A673 (cell line): ENCODE results near the gene PIPOX.

Experiments used
- CTCF ChIP-seq: fragments of 300-800, 200-600 bp; sonication (generic); conservative IDR thresholded peaks from 2 replicates; pipeline ENCODE4 v1.5.1; 2017; ENCODE audit warnings: low read depth, mild to moderate bottlenecking, antibody characterized with exemption, low read length, moderate library complexity, mixed read lengths
- EZH2 ChIP-seq: fragments of 200-600 bp; sonication (generic); IDR thresholded peaks from 2 replicates; pipeline ENCODE4 v1.6.1; 2017; ENCODE audit warnings: borderline replicate concordance, low read depth, mild to moderate bottlenecking, mixed read lengths, antibody characterized with exemption, low read length; ENCODE audit not compliant: poor library complexity, severe bottlenecking

GRCh38 chr17:29070781-29071180 lies 27.8 kb downstream of the PIPOX start:
- TF ChIP-seq EZH2 (no peak), CTCF (no peak)
